ENCODE data around the gene STYK1. TPM values are rescaled to one million over a fixed set of nuclear protein-coding genes. Genes with fewer than 3 reads are reported as not detected.

STYK1 gene
- total RNA-seq, 1 donor: under 0.01 TPM

DNA sequence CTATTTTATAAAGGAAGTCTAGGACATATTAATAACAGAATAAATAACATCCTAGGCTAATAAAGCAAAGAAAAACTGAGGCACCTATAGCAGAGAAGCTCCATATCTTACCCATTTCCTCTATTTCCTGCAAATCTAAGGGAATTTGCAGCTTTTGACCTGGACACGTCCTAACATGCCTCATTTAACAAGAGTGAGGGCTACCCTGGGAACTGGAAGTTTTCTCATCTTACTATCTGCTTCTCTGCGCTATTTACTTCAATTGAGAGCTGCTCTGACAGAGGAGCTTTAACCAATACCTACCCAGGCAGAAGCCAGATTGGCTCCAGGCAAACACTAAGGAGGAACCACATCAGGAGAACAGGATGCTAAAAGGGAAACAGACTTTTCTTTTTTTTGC, 43.6 kb upstream of the STYK1 start:
- no peaks in the 10 kb centered on the region for H4K20me1 ChIP-seq (ENCODE audit: insufficient read depth, low read length)
- no peak for TF ChIP-seq CTCF (IDR thresholded peaks at IDR 0.05; ENCODE audit: extremely low read depth, low read depth, low read length)
- peaks cover 35% of the 10 kb centered on the region for H3K36me3 ChIP-seq (ENCODE audit: insufficient read depth, low read length)
- H3K4me2 ChIP-seq (ENCODE audit: insufficient read depth, low read length): peak overlapping the region; percentile 80
- H2AFZ ChIP-seq (ENCODE audit: low read length): no peak overlapping the region
- peaks cover 75% of the 10 kb centered on the region for H3K79me2 ChIP-seq (ENCODE audit: insufficient read depth, low read length)
- peak overlapping the region; percentile 87 for H3K27ac ChIP-seq (ENCODE audit: low read depth, low read length)
- no peaks in the 10 kb centered on the region for H3K27me3 ChIP-seq (ENCODE audit: insufficient read depth, low read length)
- peaks cover 50% of the 10 kb centered on the region for H3K4me1 ChIP-seq (ENCODE audit: insufficient read depth, low read length)
- H3K4me3 ChIP-seq (ENCODE audit: insufficient read depth, low read length): peak overlapping the region; percentile 4
- H3K9me3 ChIP-seq (ENCODE audit: low read depth, low read length): no peaks in the 10 kb centered on the region
- no peak for DNase-seq (ENCODE audit: insufficient read length, low spot score, missing footprints)

- TF ChIP-seq CTCF (IDR thresholded peaks at IDR 0.05; ENCODE audit: extremely low read depth, low read depth, low read length): no peak
- peak; percentile 85 for DNase-seq (ENCODE audit: insufficient read length, low spot score, missing footprints)
- peak overlapping the region; percentile 87 for H3K27ac ChIP-seq (ENCODE audit: low read depth, low read length)
- H3K27me3 ChIP-seq (ENCODE audit: insufficient read depth, low read length): no peaks in the 10 kb centered on the region
- H3K9me3 ChIP-seq (ENCODE audit: low read depth, low read length): no peaks in the 10 kb centered on the region
- H3K4me1 ChIP-seq (ENCODE audit: insufficient read depth, low read length): peaks cover 50% of the 10 kb centered on the region
- H4K20me1 ChIP-seq (ENCODE audit: insufficient read depth, low read length): no peaks in the 10 kb centered on the region
- H3K4me3 ChIP-seq (ENCODE audit: insufficient read depth, low read length): peak overlapping the region; percentile 50
- H3K79me2 ChIP-seq (ENCODE audit: insufficient read depth, low read length): peaks cover 74% of the 10 kb centered on the region
- H3K4me2 ChIP-seq (ENCODE audit: insufficient read depth, low read length): peak overlapping the region; percentile 80
- peak overlapping the region; percentile 25 for H2AFZ ChIP-seq (ENCODE audit: low read length)
- H3K36me3 ChIP-seq (ENCODE audit: insufficient read depth, low read length): peaks cover 41% of the 10 kb centered on the region
Observed at GRCh38 chr12:10716704-10717315, 43.0 kb upstream of the STYK1 start.

- peak overlapping the region; percentile 87 for H3K27ac ChIP-seq (ENCODE audit: low read depth, low read length)
- peak overlapping the region; percentile 50 for H3K4me3 ChIP-seq (ENCODE audit: insufficient read depth, low read length)
Observed at GRCh38 chr12:10716277-10716676, 42.4 kb upstream of the STYK1 start.

More at GRCh38 chr12:10716277-10716676, 42.4 kb upstream of the STYK1 start:
- peak overlapping the region; percentile 80 for H3K4me2 ChIP-seq (ENCODE audit: insufficient read depth, low read length)
- H3K27me3 ChIP-seq (ENCODE audit: insufficient read depth, low read length): no peaks in the 10 kb centered on the region
- no peaks in the 10 kb centered on the region for H4K20me1 ChIP-seq (ENCODE audit: insufficient read depth, low read length)
- H3K9me3 ChIP-seq (ENCODE audit: low read depth, low read length): no peaks in the 10 kb centered on the region
- H3K79me2 ChIP-seq (ENCODE audit: insufficient read depth, low read length): peaks cover 71% of the 10 kb centered on the region
- DNase-seq (ENCODE audit: insufficient read length, low spot score, missing footprints): peak; percentile 78
- peaks cover 41% of the 10 kb centered on the region for H3K36me3 ChIP-seq (ENCODE audit: insufficient read depth, low read length)
- TF ChIP-seq CTCF (IDR thresholded peaks at IDR 0.05; ENCODE audit: extremely low read depth, low read depth, low read length): no peak
- peak overlapping the region; percentile 25 for H2AFZ ChIP-seq (ENCODE audit: low read length)
- peaks cover 48% of the 10 kb centered on the region for H3K4me1 ChIP-seq (ENCODE audit: insufficient read depth, low read length)

All from osteoblast (primary cell).